Astrocyte of the cerebellum (primary cell): ENCODE data around the gene EYS.
A peak's percentile ranks its signal among the peaks of the same experiment; 100 is the strongest.

Experiments
- DNase-seq: peaks from one replicate; pipeline ENCODE4 v3.0.0-alpha.2; 2011; ENCODE audit warnings: low read depth
- H3K4me3 ChIP-seq: 2 replicates; pipeline ENCODE4 v1.5.1; 2011; ENCODE audit warnings: mild to moderate bottlenecking, low read depth, low read length, moderate library complexity
- CTCF ChIP-seq: IDR thresholded peaks from 2 replicates; pipeline ENCODE4 v1.5.1; 2012; ENCODE audit warnings: low read length, low read depth, moderate library complexity, mild to moderate bottlenecking; ENCODE audit errors: missing control alignments
- in situ Hi-C: cut with HindIII; loops from 2 replicates; pipeline ENCODE4 v1.10.0; 2017; ENCODE audit warnings: low sequenced_read_pairs

EYS gene

GRCh38 chr6:64280569-64280968 lies 1426.5 kb downstream of the EYS start:
- H3K4me3 ChIP-seq, result no peak overlapping the region
- peak; percentile 59 for DNase-seq
- TF ChIP-seq CTCF, result peak; percentile 63
- in situ Hi-C loops, result no loop called here

GRCh38 chr6:64270083-64270482 lies 1436.9 kb downstream of the EYS start:
- in situ Hi-C loops, result no loop called here
- no peak for DNase-seq
- no peak for TF ChIP-seq CTCF
- H3K4me3 ChIP-seq, result no peak overlapping the region

- H3K4me3 ChIP-seq, result no peak overlapping the region
- in situ Hi-C loops, result no loop called here
- no peak for DNase-seq
- no peak for TF ChIP-seq CTCF
These were observed 1440.6 kb downstream of the EYS start for GRCh38 chr6:64266351-64266821.

- no peak for TF ChIP-seq CTCF
- no peak for DNase-seq
- H3K4me3 ChIP-seq, result no peak overlapping the region
- in situ Hi-C loops, result no loop called here
These were observed 1443.2 kb downstream of the EYS start for GRCh38 chr6:64263778-64264177.

- in situ Hi-C loops, result no loop called here
- H3K4me3 ChIP-seq, result no peak overlapping the region
- DNase-seq, result no peak
- no peak for TF ChIP-seq CTCF
These were observed 1447.7 kb downstream of the EYS start for GRCh38 chr6:64259372-64259771.

- no peak overlapping the region for H3K4me3 ChIP-seq
- in situ Hi-C loops, result no loop called here
- TF ChIP-seq CTCF, result no peak
- DNase-seq, result no peak
These were observed 1448.3 kb downstream of the EYS start for GRCh38 chr6:64258752-64259151.

- H3K4me3 ChIP-seq, result no peak overlapping the region
- no peak for TF ChIP-seq CTCF
- DNase-seq, result no peak
- in situ Hi-C loops, result no loop called here
These were observed 1448.7 kb downstream of the EYS start for GRCh38 chr6:64258302-64258701.
